Stomach (tissue), 9 donors: ENCODE data around the gene BICD2. TPM values are rescaled to one million over a fixed set of nuclear protein-coding genes. Genes with fewer than 3 reads are reported as not detected.

ENCODE experiments used
- DNase-seq, 2 donors: peaks; one replicate each; pipeline versions ENCODE4 v3.0.0 to v3.0.0-alpha.2; 2013 to 2019
- H3K27ac ChIP-seq, 5 donors: fragments of 200-600 bp in 4 of 5; sonication (generic) in 4 of 5; one replicate each; pipeline ENCODE4 v1.5.1; 2013 to 2019; ENCODE audit warnings: mild to moderate bottlenecking in 1 of 5, moderate library complexity in 1 of 5
- H3K27me3 ChIP-seq, 3 donors: fragments of 200-600 bp; sonication (generic); one replicate each; pipeline ENCODE4 v1.5.1; 2017 to 2019; ENCODE audit warnings: mixed run types in 1 of 3
- H3K36me3 ChIP-seq, 4 donors: fragments of 200-600 bp; sonication (generic); 1 replicate in 3 of 4; 2 replicates in 1 of 4; pipeline ENCODE4 v1.5.1; 2016 to 2019
- H3K4me1 ChIP-seq, 4 donors: fragments of 200-600 bp; sonication (generic); one replicate each; pipeline ENCODE4 v1.5.1; 2016 to 2019
- H3K4me3 ChIP-seq, 4 donors: fragments of 200-600 bp; sonication (generic) in 3 of 4; one replicate each; pipeline ENCODE4 v1.5.1; 2016 to 2019; ENCODE audit warnings: mild to moderate bottlenecking in 1 of 4
- H3K9me3 ChIP-seq, 4 donors: fragments of 200-600 bp; sonication (generic); one replicate each; pipeline ENCODE4 v1.5.1; 2016 to 2019
- CTCF ChIP-seq, 7 experiments: fragments of 450-650 bp in 4 of 7; fragments of 200-600 bp in 3 of 7; sonication (generic) in 3 of 7; IDR thresholded peaks; one replicate each; pipeline ENCODE4 v1.5.1; 2016 to 2019; ENCODE audit warnings: antibody characterized with exemption in 7 of 7, control low read depth in 2 of 7, mild to moderate bottlenecking in 1 of 7
- EP300 ChIP-seq: sonication (generic); formaldehyde crosslinking; IDR thresholded peaks from one replicate; pipeline ENCODE4 v1.6.1; 2017; ENCODE audit warnings: antibody characterized with exemption
- POLR2A ChIP-seq, 4 donors: fragments of 450-650 bp; IDR thresholded peaks; one replicate each; pipeline ENCODE4 v1.6.1; 2016; ENCODE audit warnings: antibody characterized with exemption in 4 of 4, control low read depth in 2 of 4, mild to moderate bottlenecking in 1 of 4, moderate library complexity in 1 of 4
- POLR2AphosphoS5 ChIP-seq, 3 donors: sonication (generic); formaldehyde crosslinking; IDR thresholded peaks; one replicate each; pipeline ENCODE4 v1.6.1; 2016; ENCODE audit warnings: antibody characterized with exemption in 3 of 3
- WGBS, 5 donors: extraction: QIAGEN DNeasy Blood & Tissue Kit in 3 of 5; methylation state at CpG; one replicate each; pipeline versions ENCODE4 v1.1.5 to v1.1.7; 2013 to 2018; 5-methylcytosine and 5-hydroxymethylcytosine counted together
- intact Hi-C: fragments of 100-400 bp; cut with DNase I; formaldehyde crosslinking; loops from one replicate; pipeline ENCODE4 v1.15.1; 2023; ENCODE audit warnings: low total_unique reads
- polyA plus RNA-seq, 3 donors: library from polyadenylated mRNA; stranded (reverse); fragments of 200-250 nt; gene quantifications; one replicate each; pipeline ENCODE4 v1.2.3, GENCODE V29; 2013
- total RNA-seq, 5 donors: library from RNA; depleted of rRNA; stranded (reverse); fragments of >200 nt; gene quantifications; one replicate each; pipeline versions ENCODE4 v1.1.0 to v1.2.3, GENCODE V29; 2014 to 2016
- donor health status: healthy with polysubstance abuse.
- donor health status: Bipolar disorder and iron deficiency.
- donor health status: healthy.

The BICD2 gene
- total and polyA plus RNA-seq, 8 donors = 5.9 to 32.6 (median 16.4) TPM

GRCh38 chr9:92786298-92786697, 21.7 kb upstream of the BICD2 start:
- peaks cover 0 to 5% (median 0%) of the 10 kb centered on the region in 4 donors for H3K9me3 ChIP-seq
- no peak for TF ChIP-seq POLR2AphosphoS5 (IDR thresholded peaks at IDR 0.05)
- TF ChIP-seq EP300 = no peak
- no peak for TF ChIP-seq POLR2A (IDR thresholded peaks at IDR 0.05)
- no peak for TF ChIP-seq CTCF (IDR thresholded peaks at IDR 0.05)
- H3K27me3 ChIP-seq = no peaks in the 10 kb centered on the region
- no peaks in the 10 kb centered on the region for H3K36me3 ChIP-seq
- no peak for DNase-seq
- intact Hi-C loops = no loop called here
- H3K4me1 ChIP-seq = peaks cover 0 to 8% (median 4%) of the 10 kb centered on the region in 4 donors
- H3K27ac ChIP-seq = no peak overlapping the region
- no peak overlapping the region for H3K4me3 ChIP-seq
- 76 to 81% (median 80%) methylated on average over 1 of the region's 1 CpG for WGBS, 5 donors

GRCh38 chr9:92781899-92782298, 17.3 kb upstream of the BICD2 start:
- peak in 1 of 3 donors; percentile 28 for TF ChIP-seq POLR2AphosphoS5 (IDR thresholded peaks at IDR 0.05)
- TF ChIP-seq CTCF (IDR thresholded peaks at IDR 0.05) = no peak
- TF ChIP-seq EP300 = no peak
- peaks cover 0 to 5% (median 2%) of the 10 kb centered on the region in 4 donors for H3K9me3 ChIP-seq
- WGBS, 5 donors = 62 to 77% (median 67%) methylated on average over 2 of the region's 2 CpGs
- no peaks in the 10 kb centered on the region for H3K36me3 ChIP-seq
- intact Hi-C loops = no loop called here
- no peak for DNase-seq
- H3K27ac ChIP-seq = no peak overlapping the region
- H3K4me3 ChIP-seq = no peak overlapping the region
- no peaks in the 10 kb centered on the region for H3K4me1 ChIP-seq
- no peaks in the 10 kb centered on the region for H3K27me3 ChIP-seq

- no peak for TF ChIP-seq EP300
- no peak for TF ChIP-seq POLR2A (IDR thresholded peaks at IDR 0.05)
- no peak for TF ChIP-seq POLR2AphosphoS5 (IDR thresholded peaks at IDR 0.05)
- no peak for TF ChIP-seq CTCF (IDR thresholded peaks at IDR 0.05)
- H3K36me3 ChIP-seq = no peaks in the 10 kb centered on the region
- no peak overlapping the region for H3K4me3 ChIP-seq
- intact Hi-C loops = no loop called here
- DNase-seq = no peak
- H3K9me3 ChIP-seq = peaks cover 0 to 4% (median 0%) of the 10 kb centered on the region in 4 donors
- H3K27ac ChIP-seq = no peak overlapping the region
- H3K4me1 ChIP-seq = no peaks in the 10 kb centered on the region
- H3K27me3 ChIP-seq = peaks cover 0 to 6% (median 0%) of the 10 kb centered on the region in 3 donors
These were observed 15.6 kb upstream of the BICD2 start for GRCh38 chr9:92780206-92780605.

- no peaks in the 10 kb centered on the region for H3K36me3 ChIP-seq
- H3K4me1 ChIP-seq = peaks cover 0 to 7% (median 3%) of the 10 kb centered on the region in 4 donors
- TF ChIP-seq POLR2A (IDR thresholded peaks at IDR 0.05) = no peak
- no peak for TF ChIP-seq CTCF (IDR thresholded peaks at IDR 0.05)
- no peak for TF ChIP-seq POLR2AphosphoS5 (IDR thresholded peaks at IDR 0.05)
- no peak for TF ChIP-seq EP300
- DNase-seq = no peak
- H3K9me3 ChIP-seq = peaks cover 0 to 4% (median 0%) of the 10 kb centered on the region in 4 donors
- peak overlapping the region in 1 of 5 donors; percentile 53 for H3K27ac ChIP-seq
- WGBS, 5 donors = 77 to 88% (median 83%) methylated on average over 5 of the region's 5 CpGs
- no peak overlapping the region for H3K4me3 ChIP-seq
- H3K27me3 ChIP-seq = peaks cover 0 to 6% (median 0%) of the 10 kb centered on the region in 3 donors
- intact Hi-C loops = no loop called here
These were observed 10.8 kb upstream of the BICD2 start for GRCh38 chr9:92775466-92775865.
